ENCODE data around the gene CLK4. TPM values are rescaled to one million over a fixed set of nuclear protein-coding genes. Genes with fewer than 3 reads are reported as not detected.

Gene CLK4
- total RNA-seq, 8 experiments from 2014 or later: 18.4 to 44.9 (median 27.0) TPM

DNA sequence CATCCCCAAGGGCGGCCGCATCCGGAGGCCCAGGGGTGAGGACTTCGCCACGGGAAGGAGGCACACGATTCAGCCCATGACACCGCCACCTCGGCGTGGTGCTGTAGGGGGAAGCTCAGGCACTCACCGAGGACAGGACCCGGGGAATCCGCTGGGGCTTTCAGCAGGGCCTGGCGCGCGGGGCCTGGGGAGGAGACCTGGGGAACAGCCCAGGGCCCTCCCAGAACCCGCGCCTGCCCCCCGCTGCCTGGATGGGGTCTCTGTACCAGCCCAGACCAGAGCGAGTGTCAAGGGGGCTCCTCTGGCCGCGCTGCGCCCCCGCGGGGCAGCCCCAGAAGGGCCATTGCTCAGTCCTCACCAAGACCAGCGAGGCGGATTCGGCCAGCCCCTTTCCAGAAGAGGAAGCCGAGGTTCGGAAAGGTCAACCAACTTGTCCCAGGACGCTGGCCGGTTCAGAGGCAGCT lies 49.4 kb downstream of the CLK4 start:
- 76 to 100% (median 84%) methylated on average over 2 to 12 of the region's 31 CpGs; no CpG with 5 or more reads in 7 of the 10 experiments for WGBS, 10 experiments
- in situ Hi-C loops (cut with MboI; ENCODE audit: low pct_unique_long_range_greater_than_20kb in 2 of 9, low sequenced_read_pairs in 9 of 9, unreplicated experiment in 9 of 9): loop anchor here in 4 of 9 experiments (25.0 kb wide), 1 partner anchor 290 kb away; no protein-coding TSS in a partner anchor
- H3K4me3 ChIP-seq: no peak overlapping the region

DNA sequence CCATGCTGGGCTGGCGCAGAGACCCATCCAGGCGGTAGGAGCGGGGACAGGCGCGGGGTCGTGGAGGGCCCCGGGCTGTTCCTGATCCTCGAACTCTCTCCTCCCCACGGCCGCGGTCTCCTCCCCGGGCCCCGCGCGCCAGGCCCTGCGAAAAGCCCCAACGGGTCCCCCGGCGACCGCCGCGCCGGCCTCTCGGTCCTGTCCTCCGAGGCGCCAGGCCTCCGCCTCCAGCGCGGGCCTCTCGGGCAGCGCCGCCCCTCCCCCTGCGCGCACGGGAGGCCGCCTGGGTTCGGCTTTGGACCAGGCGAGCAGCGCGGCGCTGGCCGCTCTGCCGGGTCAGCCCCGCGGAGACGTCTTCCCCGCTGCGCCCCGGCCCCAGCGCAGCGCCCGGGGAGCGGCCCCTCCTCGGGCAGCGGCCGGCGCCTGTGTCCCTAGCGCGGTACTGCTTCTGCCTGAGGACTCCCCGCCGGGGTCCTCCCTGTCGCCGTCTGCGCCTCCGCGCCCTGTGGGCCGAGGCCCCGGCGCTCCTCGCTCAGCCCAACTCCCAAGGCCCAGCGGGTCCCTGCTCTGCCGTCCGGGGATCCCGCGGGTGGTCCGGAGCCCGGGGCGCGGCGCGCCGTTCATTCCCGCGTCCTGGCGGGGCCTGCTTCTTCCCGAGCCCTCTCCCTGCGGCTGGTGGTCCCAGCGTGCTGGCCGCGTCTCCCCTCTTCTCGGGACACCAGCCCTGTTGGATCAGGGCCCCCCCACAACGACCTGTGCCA lies 50.1 kb downstream of the CLK4 start:
- in situ Hi-C loops (cut with MboI; ENCODE audit: low pct_unique_long_range_greater_than_20kb in 2 of 9, low sequenced_read_pairs in 9 of 9, unreplicated experiment in 9 of 9): loop anchor here in 4 of 9 experiments (25.0 kb wide), 1 partner anchor 289 kb away; no protein-coding TSS in a partner anchor
- 0% methylated on average over 10 of the region's 92 CpGs; no CpG with 5 or more reads in 9 of the 10 experiments for whole genome bisulfite sequencing, 10 experiments
- no peak overlapping the region for H3K27ac ChIP-seq
- no peaks in the 10 kb centered on the region for H3K4me1 ChIP-seq (replicated peaks in 1 of 2)
- H3K4me3 ChIP-seq: peak overlapping the region in 4 of 5 donors; percentile 9 to 14 (median 12)
- peak in 6 of 8 experiments; percentile 30 to 62 (median 54) for ATAC-seq (replicated peaks in 6 of 8)

More for the DNA sequence above, 49.4 kb downstream of the CLK4 start:
- Histone ChIP-seq H3K27ac (no peak overlapping the region), H3K4me1 (replicated peaks in 1 of 2) (no peaks in the 10 kb centered on the region)
- no peak for ATAC-seq (replicated peaks in 6 of 8)

- WGBS, 10 experiments: 0 to 100% (median 80%) methylated on average over 1 to 7 of the region's 7 CpGs; no CpG with 5 or more reads in 2 of the 10 experiments
- in situ Hi-C loops (cut with MboI; ENCODE audit: low pct_unique_long_range_greater_than_20kb in 2 of 9, low sequenced_read_pairs in 9 of 9, unreplicated experiment in 9 of 9): loop anchor here in 3 of 9 experiments (25.0 kb wide), 1 partner anchor 286 kb away; no protein-coding TSS in a partner anchor
- H3K4me3 ChIP-seq: no peak overlapping the region
- no peak overlapping the region for H3K27ac ChIP-seq
- no peak for ATAC-seq (replicated peaks in 6 of 8)
- no peaks in the 10 kb centered on the region for H3K4me1 ChIP-seq (replicated peaks in 1 of 2)
Measured at GRCh38 chr5:178573216-178573615, 53.6 kb downstream of the CLK4 start.

DNA sequence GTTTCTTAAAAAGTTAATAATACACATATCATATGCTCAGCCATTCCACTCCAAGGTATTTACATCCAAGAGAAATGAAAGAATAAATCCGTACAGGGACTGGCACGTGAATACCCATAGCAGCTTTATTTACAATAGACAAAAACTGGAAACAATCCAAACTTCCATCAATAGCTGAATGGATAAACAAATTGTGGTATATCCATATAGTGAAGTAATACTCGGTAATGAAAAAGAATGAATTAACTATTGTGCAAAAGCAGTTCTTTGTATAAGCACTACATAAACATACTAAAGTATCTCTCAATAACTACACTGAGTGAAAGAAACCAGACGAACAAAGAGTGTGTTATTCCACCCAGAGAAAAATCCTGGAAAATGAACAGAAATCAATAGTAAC lies 54.2 kb downstream of the CLK4 start:
- WGBS, 10 experiments: 39 to 100% (median 91%) methylated on average over 1 to 4 of the region's 4 CpGs
- ATAC-seq (replicated peaks in 6 of 8): no peak
- Histone ChIP-seq H3K4me3 (no peak overlapping the region), H3K27ac (no peak overlapping the region), H3K4me1 (replicated peaks in 1 of 2) (no peaks in the 10 kb centered on the region)
- in situ Hi-C loops (cut with MboI; ENCODE audit: low pct_unique_long_range_greater_than_20kb in 2 of 9, low sequenced_read_pairs in 9 of 9, unreplicated experiment in 9 of 9): loop anchor here in 3 of 9 experiments (25.0 kb wide), 1 partner anchor 285 kb away; no protein-coding TSS in a partner anchor

GRCh38 chr5:178569485-178569884 lies 57.4 kb downstream of the CLK4 start:
- Histone ChIP-seq H3K4me3 (no peak overlapping the region), H3K27ac (no peak overlapping the region), H3K4me1 (replicated peaks in 1 of 2) (no peaks in the 10 kb centered on the region)
- in situ Hi-C loops (cut with MboI; ENCODE audit: low pct_unique_long_range_greater_than_20kb in 2 of 9, low sequenced_read_pairs in 9 of 9, unreplicated experiment in 9 of 9): loop anchor here in 3 of 9 experiments (25.0 kb wide), 1 partner anchor 282 kb away; no protein-coding TSS in a partner anchor
- WGBS, 10 experiments: 0 to 64% (median 21%) methylated on average over 1 to 2 of the region's 2 CpGs
- no peak for ATAC-seq (replicated peaks in 6 of 8)

- 18 to 80% (median 56%) methylated on average over 2 to 11 of the region's 12 CpGs for WGBS, 10 experiments
- peak in 1 of 8 experiments; percentile 36 for ATAC-seq (replicated peaks in 6 of 8)
- Histone ChIP-seq H3K27ac (no peak overlapping the region), H3K4me1 (replicated peaks in 1 of 2) (peaks cover 0 to 4% of the 10 kb centered on the region in 2 donors), H3K4me3 (no peak overlapping the region)
- in situ Hi-C loops (cut with MboI; ENCODE audit: low pct_unique_long_range_greater_than_20kb in 2 of 9, low sequenced_read_pairs in 9 of 9, unreplicated experiment in 9 of 9): loop anchor here in 3 of 9 experiments (25.0 kb wide), 1 partner anchor 278 kb away; no protein-coding TSS in a partner anchor
Measured at GRCh38 chr5:178564811-178565550, 61.9 kb downstream of the CLK4 start.

DNA sequence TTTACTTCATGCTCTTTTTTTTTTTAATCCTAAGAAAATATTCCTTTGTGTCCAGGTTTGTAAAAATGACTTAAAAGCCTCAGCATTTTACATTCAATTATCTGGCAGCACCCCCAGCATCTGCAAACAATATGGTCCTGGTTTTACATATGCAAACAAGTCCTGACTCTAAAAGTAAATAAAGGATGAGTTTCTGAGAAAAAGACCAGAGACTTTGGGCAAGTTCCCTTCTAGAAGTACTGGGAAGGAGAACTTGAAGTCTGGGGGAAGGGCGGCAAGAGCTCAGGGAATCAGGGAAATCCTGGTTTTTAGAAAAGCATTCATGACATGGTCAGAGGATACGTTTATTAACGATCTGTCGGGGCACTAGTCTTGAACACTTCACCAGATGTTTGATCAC lies 62.5 kb downstream of the CLK4 start:
- Histone ChIP-seq H3K4me3 (no peak overlapping the region), H3K4me1 (replicated peaks in 1 of 2) (peaks cover 0 to 4% of the 10 kb centered on the region in 2 donors), H3K27ac (no peak overlapping the region)
- 0 to 41% (median 21%) methylated on average over 1 to 4 of the region's 4 CpGs; no CpG with 5 or more reads in 2 of the 10 experiments for WGBS, 10 experiments
- ATAC-seq (replicated peaks in 6 of 8): peak in 3 of 8 experiments; percentile 27 to 83 (median 59)
- in situ Hi-C loops (cut with MboI; ENCODE audit: low pct_unique_long_range_greater_than_20kb in 2 of 9, low sequenced_read_pairs in 9 of 9, unreplicated experiment in 9 of 9): loop anchor here in 3 of 9 experiments (25.0 kb wide), 1 partner anchor 277 kb away; no protein-coding TSS in a partner anchor

- Histone ChIP-seq H3K27ac (no peak overlapping the region), H3K4me1 (replicated peaks in 1 of 2) (peaks cover 0 to 4% of the 10 kb centered on the region in 2 donors), H3K4me3 (no peak overlapping the region)
- in situ Hi-C loops (cut with MboI; ENCODE audit: low pct_unique_long_range_greater_than_20kb in 2 of 9, low sequenced_read_pairs in 9 of 9, unreplicated experiment in 9 of 9): loop anchor here in 3 of 9 experiments (25.0 kb wide), 1 partner anchor 276 kb away; no protein-coding TSS in a partner anchor
- ATAC-seq (replicated peaks in 6 of 8): no peak
- WGBS, 10 experiments: 20 to 91% (median 55%) methylated on average over 2 to 7 of the region's 8 CpGs; no CpG with 5 or more reads in 4 of the 10 experiments
Measured at GRCh38 chr5:178563621-178564020, 63.2 kb downstream of the CLK4 start.

DNA sequence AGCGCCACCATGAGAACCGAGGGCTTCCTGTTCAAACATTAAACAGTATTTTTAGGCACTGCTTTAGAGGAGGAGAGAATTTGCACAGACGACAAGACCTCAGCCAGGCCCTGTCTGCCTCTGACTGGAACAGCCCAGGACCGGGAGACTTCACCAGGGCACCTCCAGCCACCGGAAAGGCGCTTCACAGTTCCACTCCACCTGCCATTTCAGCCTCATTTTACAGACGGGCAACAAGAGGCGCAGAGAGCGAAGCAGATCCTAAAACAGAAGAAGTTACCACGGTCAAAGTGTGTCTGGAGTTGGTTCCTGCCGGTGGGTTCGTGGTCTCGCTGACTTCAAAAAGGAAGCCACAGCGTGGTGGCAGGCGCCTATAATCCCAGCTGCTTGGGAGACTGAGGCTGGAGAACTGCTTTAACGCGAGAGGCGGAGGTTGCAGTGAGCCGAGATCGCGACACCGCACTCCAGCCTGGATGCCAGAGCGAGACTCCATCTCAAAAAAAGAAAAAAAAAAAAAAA lies 65.0 kb downstream of the CLK4 start:
- no peak for ATAC-seq (replicated peaks in 6 of 8)
- in situ Hi-C loops (cut with MboI; ENCODE audit: low pct_unique_long_range_greater_than_20kb in 2 of 9, low sequenced_read_pairs in 9 of 9, unreplicated experiment in 9 of 9): loop anchor here in 3 of 9 experiments (25.0 kb wide), 1 partner anchor 275 kb away; no protein-coding TSS in a partner anchor
- 20 to 92% (median 87%) methylated on average over 2 to 8 of the region's 23 CpGs; no CpG with 5 or more reads in 3 of the 10 experiments for WGBS, 10 experiments
- Histone ChIP-seq H3K27ac (no peak overlapping the region), H3K4me1 (replicated peaks in 1 of 2) (peaks cover 0 to 4% of the 10 kb centered on the region in 2 donors), H3K4me3 (no peak overlapping the region)

DNA sequence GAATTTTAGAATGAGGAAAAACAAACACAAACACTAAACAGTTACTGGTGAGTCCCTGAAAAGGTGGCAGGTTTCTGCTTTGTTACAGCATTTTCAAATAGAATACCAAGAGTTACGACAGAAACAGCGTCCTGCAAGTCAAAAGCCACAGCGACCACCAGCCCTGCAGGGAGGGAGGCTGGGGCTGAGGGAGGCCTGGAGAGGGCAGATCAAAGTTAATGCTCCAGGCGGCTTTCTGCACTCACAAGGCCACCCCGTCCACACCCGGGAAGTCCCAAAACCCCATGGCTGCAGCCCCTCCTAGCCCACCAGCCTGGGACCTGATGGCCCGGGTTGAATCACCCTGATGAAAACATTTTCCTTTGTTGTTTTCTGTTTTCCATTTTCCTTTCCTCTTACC lies 65.9 kb downstream of the CLK4 start:
- Histone ChIP-seq H3K4me1 (replicated peaks in 1 of 2) (peaks cover 0 to 4% of the 10 kb centered on the region in 2 donors), H3K4me3 (no peak overlapping the region), H3K27ac (no peak overlapping the region)
- ATAC-seq (replicated peaks in 6 of 8): no peak
- 20 to 82% (median 51%) methylated on average over 1 to 5 of the region's 7 CpGs; no CpG with 5 or more reads in 3 of the 10 experiments for WGBS, 10 experiments
- in situ Hi-C loops (cut with MboI; ENCODE audit: low pct_unique_long_range_greater_than_20kb in 2 of 9, low sequenced_read_pairs in 9 of 9, unreplicated experiment in 9 of 9): loop anchor here in 3 of 9 experiments (25.0 kb wide), 1 partner anchor 274 kb away; no protein-coding TSS in a partner anchor

- no peak for ATAC-seq (replicated peaks in 6 of 8)
- 20 to 100% (median 59%) methylated on average over 1 to 7 of the region's 11 CpGs; no CpG with 5 or more reads in 7 of the 10 experiments for WGBS, 10 experiments
- Histone ChIP-seq H3K4me3 (no peak overlapping the region), H3K4me1 (replicated peaks in 1 of 2) (no peaks in the 10 kb centered on the region), H3K27ac (no peak overlapping the region)
- in situ Hi-C loops (cut with MboI; ENCODE audit: low pct_unique_long_range_greater_than_20kb in 2 of 9, low sequenced_read_pairs in 9 of 9, unreplicated experiment in 9 of 9): loop anchor here in 4 of 9 experiments (10.0 to 25.0 kb wide), 2 partner anchors 270 to 273 kb away; no protein-coding TSS in a partner anchor
Measured at GRCh38 chr5:178557416-178557815, 69.4 kb downstream of the CLK4 start.

DNA sequence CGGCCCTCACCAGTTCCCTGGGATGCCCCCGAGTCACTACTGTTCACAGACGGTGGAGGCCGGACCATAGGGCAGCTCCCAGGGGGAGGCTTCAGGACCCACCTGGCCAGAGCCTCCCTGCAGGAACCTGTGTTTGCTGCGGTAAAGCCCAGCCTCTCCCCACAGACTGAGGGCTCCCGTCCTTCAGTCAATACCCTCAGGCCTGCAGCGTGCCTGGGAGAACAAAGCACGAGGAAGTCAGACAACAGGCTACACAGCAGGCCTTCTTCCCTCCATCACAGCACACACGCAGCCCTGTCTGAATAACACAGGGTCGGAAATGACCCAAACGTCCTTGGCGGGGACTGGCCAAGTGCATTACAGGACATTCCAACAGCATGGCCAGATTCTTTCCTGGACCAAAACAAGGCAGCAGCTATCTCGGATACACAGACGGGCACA lies 71.1 kb downstream of the CLK4 start:
- Histone ChIP-seq H3K4me1 (replicated peaks in 1 of 2) (no peaks in the 10 kb centered on the region), H3K4me3 (no peak overlapping the region), H3K27ac (no peak overlapping the region)
- in situ Hi-C loops (cut with MboI; ENCODE audit: low pct_unique_long_range_greater_than_20kb in 2 of 9, low sequenced_read_pairs in 9 of 9, unreplicated experiment in 9 of 9): loop anchor here in 4 of 9 experiments (10.0 to 25.0 kb wide), 2 partner anchors 268 to 271 kb away; no protein-coding TSS in a partner anchor
- 40 to 100% (median 70%) methylated on average over 1 to 3 of the region's 14 CpGs; no CpG with 5 or more reads in 4 of the 10 experiments for WGBS, 10 experiments
- ATAC-seq (replicated peaks in 6 of 8): peak in 1 of 8 experiments; percentile 14

Measured in motor neuron (in vitro differentiated cells).